Measurements from ENCODE around the gene GOLGA6L10. TPM values are rescaled to one million over a fixed set of nuclear protein-coding genes. Genes with fewer than 3 reads are reported as not detected.
"Not testable (repeated sequence)": the region's sequence is repeated elsewhere in the genome, so short reads cannot be mapped to it uniquely, and the experiment has no call there.

GOLGA6L10 gene
- total RNA-seq, 1 experiment from 2014 or later, result 1.1 TPM

- intact Hi-C loops (cut with micrococcal nuclease), result not testable (repeated sequence)
Measured at GRCh38 chr15:82344421-82344820, 4.9 kb downstream of the GOLGA6L10 start.

GRCh38 chr15:82343851-82344250 is 5.4 kb downstream of the GOLGA6L10 start:
- CTCF ChIA-PET; H3K27me3 ChIP-seq (ENCODE audit: low read length); H3K9ac ChIP-seq (ENCODE audit: low read length); ATAC-seq; H3K4me2 ChIP-seq (ENCODE audit: low read length); H3K79me2 ChIP-seq (ENCODE audit: low read length); H3F3A ChIP-seq (ENCODE audit: low read length, unreplicated experiment); H3K36me3 ChIP-seq (ENCODE audit: low read depth, low read length); H4K20me1 ChIP-seq (ENCODE audit: low read length); DNase-seq; BruUV-seq (replicated peaks); POLR2A ChIA-PET (ENCODE audit: unreplicated experiment); H3K9me2 ChIP-seq (replicated peaks; ENCODE audit: low read length); H3K4me3 ChIP-seq (ENCODE audit: low read length); intact Hi-C loops (cut with micrococcal nuclease); H3K27ac ChIP-seq (ENCODE audit: low read length); H3K4me1 ChIP-seq (ENCODE audit: insufficient read depth, low read length); H3K9me3 ChIP-seq (ENCODE audit: low read length); H2AFZ ChIP-seq (ENCODE audit: low read length): not testable (repeated sequence)

More at GRCh38 chr15:82344421-82344820, 4.9 kb downstream of the GOLGA6L10 start:
- H3K9ac ChIP-seq (ENCODE audit: low read length); H3K4me3 ChIP-seq (ENCODE audit: low read length); H3K79me2 ChIP-seq (ENCODE audit: low read length); H3K36me3 ChIP-seq (ENCODE audit: low read depth, low read length); BruUV-seq (replicated peaks); H2AFZ ChIP-seq (ENCODE audit: low read length); H3K9me2 ChIP-seq (replicated peaks; ENCODE audit: low read length); H3K27ac ChIP-seq (ENCODE audit: low read length); H3K9me3 ChIP-seq (ENCODE audit: low read length); H3K4me2 ChIP-seq (ENCODE audit: low read length); ATAC-seq; DNase-seq; POLR2A ChIA-PET (ENCODE audit: unreplicated experiment); CTCF ChIA-PET; H4K20me1 ChIP-seq (ENCODE audit: low read length); H3K27me3 ChIP-seq (ENCODE audit: low read length); H3F3A ChIP-seq (ENCODE audit: low read length, unreplicated experiment); H3K4me1 ChIP-seq (ENCODE audit: insufficient read depth, low read length): not testable (repeated sequence)

GRCh38 chr15:82342632-82343374 is 6.5 kb downstream of the GOLGA6L10 start:
- H3K4me3 ChIP-seq (ENCODE audit: low read length); H3F3A ChIP-seq (ENCODE audit: low read length, unreplicated experiment); CTCF ChIA-PET; BruUV-seq (replicated peaks); ATAC-seq; H2AFZ ChIP-seq (ENCODE audit: low read length); H3K9me3 ChIP-seq (ENCODE audit: low read length); H3K27ac ChIP-seq (ENCODE audit: low read length); POLR2A ChIA-PET (ENCODE audit: unreplicated experiment); H3K9ac ChIP-seq (ENCODE audit: low read length); H3K36me3 ChIP-seq (ENCODE audit: low read depth, low read length); H3K4me2 ChIP-seq (ENCODE audit: low read length); H3K4me1 ChIP-seq (ENCODE audit: insufficient read depth, low read length); H3K79me2 ChIP-seq (ENCODE audit: low read length); H3K9me2 ChIP-seq (replicated peaks; ENCODE audit: low read length); H4K20me1 ChIP-seq (ENCODE audit: low read length); intact Hi-C loops (cut with micrococcal nuclease); DNase-seq; H3K27me3 ChIP-seq (ENCODE audit: low read length): not testable (repeated sequence)

GRCh38 chr15:82338573-82338972 is 10.7 kb downstream of the GOLGA6L10 start:
- H3K4me3 ChIP-seq (ENCODE audit: low read length); BruUV-seq (replicated peaks); DNase-seq; POLR2A ChIA-PET (ENCODE audit: unreplicated experiment); H3K27ac ChIP-seq (ENCODE audit: low read length); CTCF ChIA-PET; ATAC-seq; H2AFZ ChIP-seq (ENCODE audit: low read length); H3K9ac ChIP-seq (ENCODE audit: low read length); H3K27me3 ChIP-seq (ENCODE audit: low read length); H3K4me2 ChIP-seq (ENCODE audit: low read length); intact Hi-C loops (cut with micrococcal nuclease); H3K4me1 ChIP-seq (ENCODE audit: insufficient read depth, low read length); H3K9me2 ChIP-seq (replicated peaks; ENCODE audit: low read length); H3K36me3 ChIP-seq (ENCODE audit: low read depth, low read length); H3K9me3 ChIP-seq (ENCODE audit: low read length); H3K79me2 ChIP-seq (ENCODE audit: low read length); H3F3A ChIP-seq (ENCODE audit: low read length, unreplicated experiment); H4K20me1 ChIP-seq (ENCODE audit: low read length): not testable (repeated sequence)

GRCh38 chr15:82338053-82338452 is 11.2 kb downstream of the GOLGA6L10 start:
- H2AFZ ChIP-seq (ENCODE audit: low read length); H3K9ac ChIP-seq (ENCODE audit: low read length); CTCF ChIA-PET; H3K9me2 ChIP-seq (replicated peaks; ENCODE audit: low read length); H3K27me3 ChIP-seq (ENCODE audit: low read length); H3K27ac ChIP-seq (ENCODE audit: low read length); H4K20me1 ChIP-seq (ENCODE audit: low read length); DNase-seq; H3K4me2 ChIP-seq (ENCODE audit: low read length); H3K79me2 ChIP-seq (ENCODE audit: low read length); H3K4me3 ChIP-seq (ENCODE audit: low read length); H3F3A ChIP-seq (ENCODE audit: low read length, unreplicated experiment); BruUV-seq (replicated peaks); H3K4me1 ChIP-seq (ENCODE audit: insufficient read depth, low read length); H3K9me3 ChIP-seq (ENCODE audit: low read length); H3K36me3 ChIP-seq (ENCODE audit: low read depth, low read length); intact Hi-C loops (cut with micrococcal nuclease); POLR2A ChIA-PET (ENCODE audit: unreplicated experiment); ATAC-seq: not testable (repeated sequence)

- H3F3A ChIP-seq (ENCODE audit: low read length, unreplicated experiment); H2AFZ ChIP-seq (ENCODE audit: low read length); DNase-seq; intact Hi-C loops (cut with micrococcal nuclease); BruUV-seq (replicated peaks); CTCF ChIA-PET; POLR2A ChIA-PET (ENCODE audit: unreplicated experiment); H3K9ac ChIP-seq (ENCODE audit: low read length); ATAC-seq; H4K20me1 ChIP-seq (ENCODE audit: low read length); H3K4me2 ChIP-seq (ENCODE audit: low read length); H3K27ac ChIP-seq (ENCODE audit: low read length); H3K36me3 ChIP-seq (ENCODE audit: low read depth, low read length); H3K4me1 ChIP-seq (ENCODE audit: insufficient read depth, low read length); H3K4me3 ChIP-seq (ENCODE audit: low read length); H3K79me2 ChIP-seq (ENCODE audit: low read length); H3K9me2 ChIP-seq (replicated peaks; ENCODE audit: low read length); H3K9me3 ChIP-seq (ENCODE audit: low read length); H3K27me3 ChIP-seq (ENCODE audit: low read length): not testable (repeated sequence)
Measured at GRCh38 chr15:82337051-82337450, 12.2 kb downstream of the GOLGA6L10 start.

- H3K36me3 ChIP-seq (ENCODE audit: low read depth, low read length); H3K27ac ChIP-seq (ENCODE audit: low read length); H3K4me2 ChIP-seq (ENCODE audit: low read length); H3F3A ChIP-seq (ENCODE audit: low read length, unreplicated experiment); intact Hi-C loops (cut with micrococcal nuclease); H3K4me1 ChIP-seq (ENCODE audit: insufficient read depth, low read length); CTCF ChIA-PET; BruUV-seq (replicated peaks); H3K9me2 ChIP-seq (replicated peaks; ENCODE audit: low read length); H3K4me3 ChIP-seq (ENCODE audit: low read length); H3K9ac ChIP-seq (ENCODE audit: low read length); POLR2A ChIA-PET (ENCODE audit: unreplicated experiment); H4K20me1 ChIP-seq (ENCODE audit: low read length); H3K79me2 ChIP-seq (ENCODE audit: low read length); H3K9me3 ChIP-seq (ENCODE audit: low read length); H3K27me3 ChIP-seq (ENCODE audit: low read length): not testable (repeated sequence)
- ATAC-seq, result peak; percentile 87
- H2AFZ ChIP-seq (ENCODE audit: low read length), result 0 out of 2 replicates have a peak overlapping the region, but pooled peaks have one; percentile 38
- peak; percentile 10 for DNase-seq
Measured at GRCh38 chr15:82336180-82336647, 13.1 kb downstream of the GOLGA6L10 start.
